Dedifferentiated amniotic fluid mesenchymal stem cell (primary cell): Measurements from ENCODE around the gene GSTT2B.
"Not testable (repeated sequence)": the region's sequence is repeated elsewhere in the genome, so short reads cannot be mapped to it uniquely, and the experiment has no call there.

ENCODE experiments used
- DNase-seq: peaks from one replicate; pipeline ENCODE4 v3.0.0-alpha.2; 2016; ENCODE audit errors: extremely low spot score

GSTT2B gene

DNA sequence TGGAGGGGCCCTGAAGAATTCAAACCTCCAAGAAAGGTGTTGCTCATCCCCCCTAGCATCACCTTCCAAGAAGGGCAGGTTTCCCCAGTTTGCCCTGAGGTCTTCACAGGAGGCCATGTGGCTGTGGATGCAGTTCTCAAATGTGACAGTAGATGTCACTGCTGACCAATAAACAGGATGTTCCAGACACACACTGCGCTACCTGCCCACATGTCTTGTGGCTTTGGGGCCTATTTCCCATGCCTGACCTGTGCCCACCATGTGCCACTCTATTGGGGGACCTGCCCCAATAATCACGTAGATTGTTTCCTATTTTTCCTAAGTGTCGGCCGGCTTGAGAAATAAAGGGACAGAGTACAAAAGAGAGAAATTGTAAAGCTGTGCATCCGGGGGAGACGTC is 23.4 kb upstream of the GSTT2B start:
- DNase-seq = no peak

DNA sequence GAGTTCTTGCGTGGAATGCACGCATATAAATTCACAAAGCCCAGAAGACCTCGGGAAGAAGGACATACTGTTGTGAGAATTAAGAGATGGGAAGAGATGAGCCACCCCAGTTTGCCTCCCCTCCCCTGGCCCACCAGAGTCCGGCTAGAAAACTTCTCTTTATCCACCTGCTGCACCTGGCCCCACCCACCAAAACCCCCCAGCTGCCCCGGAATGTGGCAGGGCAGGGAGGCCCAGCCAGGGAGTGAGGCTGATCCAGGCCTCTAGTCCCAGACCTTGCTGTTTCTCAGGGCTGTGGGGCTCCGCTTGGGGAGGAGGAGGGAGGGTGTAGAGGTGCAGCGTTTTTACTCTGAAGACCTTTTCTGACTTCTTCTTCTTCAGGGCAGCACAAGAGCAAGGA is 19.6 kb upstream of the GSTT2B start:
- not testable (repeated sequence) for DNase-seq

DNA sequence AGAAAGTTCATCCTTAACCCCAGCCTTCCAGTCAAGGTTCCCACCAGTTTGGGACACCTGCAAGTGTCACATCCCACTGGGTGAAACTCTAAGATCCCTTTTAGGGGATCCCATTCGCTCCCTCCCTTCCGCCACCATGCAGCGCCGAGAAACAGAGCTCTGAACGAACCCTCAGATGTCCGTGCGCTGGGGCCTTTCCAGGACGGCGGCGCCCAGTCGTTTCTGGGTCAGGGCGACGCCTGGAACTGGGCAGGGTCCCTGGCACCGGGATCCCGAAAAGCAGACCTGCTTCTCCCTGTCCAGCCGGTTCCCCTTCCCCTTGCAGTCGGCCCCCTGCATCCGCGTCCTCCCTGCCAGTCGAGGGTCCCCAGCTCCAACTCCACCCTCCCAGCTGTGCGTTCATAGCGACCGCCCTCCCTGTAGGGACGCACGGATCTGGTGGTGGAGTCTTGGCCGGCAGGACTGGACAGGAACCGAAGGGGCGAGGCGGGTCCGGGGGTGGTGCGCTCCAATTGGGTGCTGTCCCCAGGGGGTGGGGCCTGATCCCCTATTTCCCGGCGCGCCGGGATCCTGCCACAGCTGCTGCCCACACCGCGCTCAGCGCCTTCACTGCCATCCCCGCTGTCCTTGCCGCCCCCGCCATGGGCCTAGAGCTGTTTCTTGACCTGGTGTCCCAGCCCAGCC is 18.7 kb upstream of the GSTT2B start, which contains the start of gene GSTT2:
TSS of gene GSTT2 (plus strand) at position 578 of the 684 bp plus-strand sequence.
- not testable (repeated sequence) for DNase-seq

DNA sequence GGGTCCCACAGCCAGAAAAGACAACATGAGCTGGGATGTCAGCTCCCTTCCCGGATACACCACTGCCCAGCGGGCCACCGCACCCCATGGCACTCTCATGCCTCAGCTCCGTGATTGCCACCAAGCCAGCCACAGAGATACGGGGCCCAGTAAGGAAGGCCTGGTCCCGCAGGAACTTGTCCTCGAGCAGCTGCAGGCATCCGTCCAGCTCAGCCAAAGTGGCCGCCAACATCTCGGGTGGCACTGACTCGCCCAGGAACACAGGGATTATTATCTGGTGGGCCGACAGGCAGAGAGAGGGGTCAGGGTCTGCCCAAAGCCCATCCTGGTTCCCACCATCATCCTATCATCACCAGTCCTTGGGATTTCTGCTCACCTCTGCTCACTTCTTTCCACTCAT is 16.3 kb upstream of the GSTT2B start:
- DNase-seq = not testable (repeated sequence)

DNA sequence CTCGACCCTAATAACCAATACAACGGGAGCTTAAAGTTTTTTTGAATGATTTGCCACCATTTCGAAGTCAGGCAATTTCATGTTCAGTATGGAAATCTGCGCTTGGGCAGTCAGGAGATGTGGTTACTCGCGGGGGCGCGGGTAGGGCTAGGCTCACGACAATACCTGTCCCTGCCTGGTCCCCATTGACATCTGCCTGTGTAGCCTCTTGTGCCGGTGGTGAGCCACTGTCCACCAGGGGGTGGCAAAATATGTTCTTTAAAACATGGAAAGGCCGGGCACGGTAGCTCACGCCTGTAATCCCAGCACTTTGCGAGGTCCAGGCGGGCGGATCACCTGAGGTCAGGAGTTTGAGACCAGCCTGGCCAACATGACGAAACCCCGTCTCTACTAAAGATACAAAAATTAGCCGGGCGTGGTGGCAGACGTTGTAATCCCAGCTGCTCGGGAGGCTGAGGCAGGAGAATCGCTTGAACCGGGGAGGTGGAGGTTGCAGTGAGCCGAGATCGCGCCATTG is 13.9 kb upstream of the GSTT2B start:
- not testable (repeated sequence) for DNase-seq

DNA sequence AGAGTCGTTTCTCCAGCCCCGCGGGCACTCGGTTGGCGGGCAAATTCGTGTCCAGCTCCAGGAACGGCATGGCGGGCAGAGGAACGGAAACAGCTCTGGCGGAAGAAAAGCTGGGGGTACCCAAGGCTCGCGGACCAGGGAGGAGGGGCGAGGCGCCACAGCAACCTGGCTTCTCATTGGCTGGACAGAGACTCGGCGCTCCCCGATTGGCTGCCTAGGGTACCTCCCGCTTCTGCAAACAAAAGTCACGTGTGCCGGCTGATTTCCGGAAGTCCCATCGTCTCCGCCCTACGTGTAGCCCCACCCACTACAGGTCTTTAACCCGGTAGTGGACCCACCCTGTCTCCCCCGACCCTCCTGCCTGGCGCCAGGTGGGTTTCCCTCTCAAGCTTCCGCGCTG is 13.3 kb upstream of the GSTT2B start, which contains the start of gene DDT:
TSS of gene DDT (minus strand) at position 97 of the 400 bp plus-strand sequence. CDS start at position 70, 27 bp downstream.
- not testable (repeated sequence) for DNase-seq

DNA sequence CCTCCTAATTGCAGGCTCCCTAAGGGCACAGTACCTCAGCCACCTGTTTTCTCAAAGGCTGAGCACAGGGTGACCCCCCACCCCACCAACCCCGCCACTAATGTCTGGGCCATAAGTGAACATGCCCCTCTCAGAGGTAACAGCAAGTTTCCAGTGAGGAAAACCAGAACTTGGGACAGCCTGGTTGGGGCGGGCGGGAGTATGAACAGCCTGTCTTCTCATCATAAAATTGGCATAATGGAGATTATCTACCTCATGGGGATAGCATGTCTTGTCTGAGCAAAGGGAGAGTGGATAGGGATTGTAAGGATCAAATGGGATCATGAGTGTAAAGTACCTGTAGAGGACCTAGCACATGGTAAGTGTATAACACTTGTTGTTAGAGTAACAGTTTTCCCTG is 10.9 kb upstream of the GSTT2B start:
- not testable (repeated sequence) for DNase-seq

DNA sequence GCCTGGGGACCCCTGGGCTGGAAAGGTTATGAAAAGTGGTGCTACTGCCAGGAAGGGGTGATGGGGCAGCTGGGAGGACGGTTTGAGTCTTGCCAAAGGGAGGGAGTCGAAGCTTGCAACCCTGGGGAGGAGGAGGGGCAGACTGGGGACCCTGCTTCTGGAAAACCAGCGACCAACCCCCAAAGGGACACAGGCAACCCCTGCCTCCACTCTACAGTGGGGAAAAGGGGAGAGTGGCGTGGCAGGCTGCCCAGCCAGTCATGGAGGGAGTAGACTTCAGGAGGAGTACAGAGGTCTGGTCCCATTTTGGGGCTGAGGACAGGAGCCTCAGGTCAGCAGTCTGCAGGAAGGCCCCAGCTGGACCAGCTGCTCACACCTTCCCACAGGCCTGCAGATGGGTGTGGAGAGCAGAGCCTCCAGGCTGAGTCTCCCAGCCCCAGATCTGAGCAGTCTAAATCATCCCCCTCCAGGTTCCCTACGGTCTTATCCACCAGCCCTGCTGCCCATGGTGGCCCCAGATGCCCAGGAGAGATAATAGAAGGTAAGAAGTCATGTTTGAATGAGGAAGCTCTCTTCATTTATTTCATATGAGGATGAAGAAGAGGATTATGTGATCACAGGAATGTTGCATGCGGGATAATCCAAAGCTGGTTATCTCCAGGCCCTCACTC is 10.0 kb upstream of the GSTT2B start:
- no peak for DNase-seq

DNA sequence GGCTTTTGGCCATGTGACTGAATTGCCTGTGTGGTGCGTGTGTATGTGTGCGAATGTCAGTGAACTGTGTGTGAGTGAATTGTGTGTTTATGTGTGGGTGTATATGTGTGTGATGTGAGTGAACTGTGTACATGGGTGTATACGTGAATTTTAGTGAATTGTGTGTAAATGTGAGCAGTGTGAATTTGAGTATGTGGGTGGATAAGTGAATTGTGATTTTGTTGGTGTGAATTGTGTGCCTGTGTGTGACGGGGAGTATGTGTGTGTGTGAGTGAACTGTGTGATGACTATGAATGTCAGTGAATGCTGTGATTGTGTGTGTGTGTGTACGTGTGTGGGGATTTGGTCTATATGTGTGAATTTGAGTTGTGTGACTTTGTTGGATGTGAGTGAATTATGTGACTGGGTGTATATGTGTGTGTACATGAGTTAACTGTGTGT is 9.2 kb upstream of the GSTT2B start:
- no peak for DNase-seq

DNA sequence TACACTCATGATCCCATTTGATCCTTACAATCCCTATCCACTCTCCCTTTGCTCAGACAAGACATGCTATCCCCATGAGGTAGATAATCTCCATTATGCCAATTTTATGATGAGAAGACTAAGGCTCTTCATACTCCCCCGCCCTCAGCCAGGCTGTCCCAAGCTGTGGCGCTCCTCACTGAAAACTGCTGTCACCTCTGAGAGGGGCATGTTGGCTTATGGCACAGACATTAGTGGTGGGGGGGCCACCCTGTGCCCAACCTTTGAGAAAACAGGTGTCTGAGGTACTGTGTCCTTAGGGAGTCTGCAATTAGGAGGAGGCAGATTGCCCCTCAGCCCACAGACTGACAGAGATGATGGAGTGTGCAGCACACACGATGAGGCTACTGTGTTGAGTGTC is 8.1 kb upstream of the GSTT2B start:
- no peak for DNase-seq

DNA sequence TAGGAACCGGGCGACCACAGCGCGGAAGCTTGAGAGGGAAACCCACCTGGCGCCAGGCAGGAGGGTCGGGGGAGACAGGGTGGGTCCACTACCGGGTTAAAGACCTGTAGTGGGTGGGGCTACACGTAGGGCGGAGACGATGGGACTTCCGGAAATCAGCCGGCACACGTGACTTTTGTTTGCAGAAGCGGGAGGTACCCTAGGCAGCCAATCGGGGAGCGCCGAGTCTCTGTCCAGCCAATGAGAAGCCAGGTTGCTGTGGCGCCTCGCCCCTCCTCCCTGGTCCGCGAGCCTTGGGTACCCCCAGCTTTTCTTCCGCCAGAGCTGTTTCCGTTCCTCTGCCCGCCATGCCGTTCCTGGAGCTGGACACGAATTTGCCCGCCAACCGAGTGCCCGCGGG is 5.6 kb upstream of the GSTT2B start, which contains the start of gene DDTL:
TSS of gene DDTL (plus strand) at position 321 of the 400 bp plus-strand sequence. CDS start at position 348, 27 bp downstream.
- DNase-seq = not testable (repeated sequence)

DNA sequence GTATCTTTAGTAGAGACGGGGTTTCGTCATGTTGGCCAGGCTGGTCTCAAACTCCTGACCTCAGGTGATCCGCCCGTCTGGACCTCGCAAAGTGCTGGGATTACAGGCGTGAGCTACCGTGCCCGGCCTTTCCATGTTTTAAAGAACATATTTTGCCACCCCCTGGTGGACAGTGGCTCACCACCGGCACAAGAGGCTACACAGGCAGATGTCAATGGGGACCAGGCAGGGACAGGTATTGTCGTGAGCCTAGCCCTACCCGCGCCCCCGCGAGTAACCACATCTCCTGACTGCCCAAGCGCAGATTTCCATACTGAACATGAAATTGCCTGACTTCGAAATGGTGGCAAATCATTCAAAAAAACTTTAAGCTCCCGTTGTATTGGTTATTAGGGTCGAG is 5.1 kb upstream of the GSTT2B start:
- not testable (repeated sequence) for DNase-seq

DNA sequence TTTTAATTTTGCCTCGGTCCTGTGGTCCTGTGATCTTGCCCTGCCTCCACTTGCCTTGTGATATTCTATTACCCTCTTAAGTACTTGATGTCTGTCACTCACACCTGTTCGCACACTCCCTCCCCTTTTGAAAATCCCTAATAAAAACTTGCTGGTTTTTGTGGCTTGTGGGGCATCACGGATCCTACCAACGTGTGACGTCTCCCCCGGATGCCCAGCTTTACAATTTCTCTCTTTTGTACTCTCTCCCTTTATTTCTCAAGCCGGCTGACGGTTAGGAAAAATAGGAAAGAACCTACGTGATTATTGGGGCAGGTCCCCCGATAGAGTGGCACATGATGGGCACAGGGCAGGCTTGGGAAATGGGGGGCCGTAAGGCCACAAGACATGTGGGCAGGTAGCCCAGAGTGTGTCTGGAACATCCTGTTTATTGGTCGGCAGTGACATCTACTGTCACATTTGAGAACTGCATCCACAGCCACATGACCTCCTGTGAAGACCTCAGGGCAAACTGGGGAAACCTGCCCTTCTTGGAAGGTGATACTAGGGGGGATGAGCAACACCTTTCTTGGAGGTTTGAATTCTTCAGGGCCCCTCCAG is 4.6 kb downstream of the GSTT2B start:
- peak; percentile 56 for DNase-seq

DNA sequence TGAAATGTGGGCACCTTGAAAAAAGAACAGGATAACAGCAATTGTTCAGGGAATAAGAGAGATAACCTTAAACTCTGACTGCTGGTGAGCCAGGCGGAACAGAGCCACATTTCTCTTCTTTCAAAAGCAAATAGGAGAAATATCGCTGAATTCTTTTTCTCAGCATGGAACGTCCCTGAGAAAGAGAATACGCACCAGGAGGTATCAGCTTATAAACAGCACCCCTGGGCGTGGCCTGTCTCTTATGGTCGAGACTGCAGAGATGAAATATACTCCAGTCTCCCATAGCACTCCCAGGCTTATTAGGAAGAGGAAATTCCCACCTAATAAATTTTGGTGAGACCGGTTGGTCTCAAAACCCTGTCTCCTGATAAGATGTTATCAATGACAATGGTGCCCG is 5.1 kb downstream of the GSTT2B start:
- not testable (repeated sequence) for DNase-seq

DNA sequence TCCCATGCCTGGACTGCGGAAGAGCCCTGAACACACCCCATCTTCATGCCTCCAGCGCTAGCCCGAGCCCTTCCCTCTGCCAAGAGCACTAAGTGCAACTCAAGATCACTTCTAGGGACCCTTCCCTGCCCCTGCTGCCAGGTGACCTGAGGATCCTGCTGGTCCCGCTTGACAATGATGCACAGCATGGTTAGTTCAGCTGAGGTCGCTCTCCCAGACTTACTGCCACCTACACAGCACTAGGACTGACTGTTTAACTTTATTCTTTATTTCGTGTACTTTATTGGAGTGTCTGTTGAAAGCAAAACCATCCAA is 6.0 kb downstream of the GSTT2B start:
- not testable (repeated sequence) for DNase-seq

DNA sequence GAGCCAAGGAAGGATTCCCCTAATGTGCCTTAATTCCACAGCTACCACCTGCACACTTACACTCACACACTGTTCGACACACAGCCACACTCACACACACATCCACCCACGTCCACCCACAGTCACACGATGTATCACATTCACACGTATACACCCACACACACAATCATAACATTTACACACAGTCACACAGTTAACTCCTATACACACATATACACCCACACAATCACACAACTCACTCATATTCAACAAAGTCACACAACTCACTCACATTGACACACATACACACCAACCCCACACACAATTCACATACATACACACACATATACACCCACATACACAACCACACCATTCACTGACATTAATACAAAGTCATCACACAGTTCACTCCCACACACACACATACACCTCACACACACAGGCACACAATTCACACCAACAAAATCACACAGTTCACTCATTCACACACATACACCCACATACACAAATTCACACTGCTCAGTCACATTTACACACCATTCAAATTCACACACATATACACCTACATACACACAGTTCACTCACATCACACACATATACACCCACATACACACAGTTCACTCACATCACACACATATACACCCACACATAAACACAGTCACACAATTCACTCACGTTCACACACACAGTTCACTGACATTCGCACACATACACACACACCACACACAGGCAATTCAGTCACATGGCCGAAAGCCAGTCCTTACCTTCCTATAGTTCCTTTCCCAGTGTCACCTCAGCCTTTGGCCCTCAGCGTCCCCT is 6.6 kb downstream of the GSTT2B start:
- not testable (repeated sequence) for DNase-seq

DNA sequence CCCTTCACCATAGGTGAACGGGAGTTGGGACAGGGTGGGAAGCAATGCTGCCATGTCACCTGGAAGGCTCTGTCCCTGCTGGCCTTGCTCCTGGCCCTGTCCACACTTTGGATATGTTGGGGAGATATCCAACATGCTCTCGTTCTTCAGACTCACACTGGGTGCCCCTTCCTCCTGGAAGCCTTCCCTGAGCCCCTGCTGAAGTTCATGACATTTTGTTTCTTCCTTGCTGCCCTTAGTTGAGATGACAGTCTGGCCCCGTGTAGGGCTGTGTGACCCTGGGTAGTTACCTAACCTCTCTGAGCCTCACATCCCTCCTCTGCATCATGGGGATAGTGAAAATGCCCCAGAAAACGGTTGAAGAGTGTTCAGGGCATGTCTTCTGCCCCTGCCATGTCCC is 7.5 kb downstream of the GSTT2B start:
- not testable (repeated sequence) for DNase-seq

DNA sequence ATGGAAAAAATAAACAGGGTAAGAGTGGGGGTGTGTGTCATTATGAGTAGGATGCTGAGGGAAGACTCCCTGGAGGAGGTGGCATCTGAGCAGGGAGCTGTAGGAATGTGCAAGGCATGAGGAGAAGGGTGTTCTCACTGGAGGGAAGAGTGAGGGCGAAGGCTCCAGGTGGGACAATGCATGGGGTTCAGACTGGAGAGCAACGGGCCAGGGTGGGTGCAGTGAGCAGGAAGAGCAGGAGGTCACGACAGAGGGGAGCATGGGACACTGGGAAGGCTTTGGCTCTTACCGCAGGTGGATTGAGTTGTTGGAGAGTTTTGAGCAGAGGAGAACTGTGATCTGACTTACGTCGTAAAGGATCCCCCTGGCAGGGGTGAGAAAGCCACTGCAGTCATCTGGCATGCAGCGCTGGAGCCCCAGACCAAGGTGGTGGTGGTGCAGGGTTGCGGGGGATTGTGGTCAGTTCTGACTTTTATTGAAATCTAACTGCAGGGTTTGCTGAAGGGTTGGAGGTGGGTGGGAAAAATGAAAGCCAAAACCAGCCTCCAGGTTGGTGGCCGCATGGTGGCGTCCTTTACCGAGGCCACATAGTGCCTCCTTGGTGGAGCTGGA is 8.1 kb downstream of the GSTT2B start:
- not testable (repeated sequence) for DNase-seq

DNA sequence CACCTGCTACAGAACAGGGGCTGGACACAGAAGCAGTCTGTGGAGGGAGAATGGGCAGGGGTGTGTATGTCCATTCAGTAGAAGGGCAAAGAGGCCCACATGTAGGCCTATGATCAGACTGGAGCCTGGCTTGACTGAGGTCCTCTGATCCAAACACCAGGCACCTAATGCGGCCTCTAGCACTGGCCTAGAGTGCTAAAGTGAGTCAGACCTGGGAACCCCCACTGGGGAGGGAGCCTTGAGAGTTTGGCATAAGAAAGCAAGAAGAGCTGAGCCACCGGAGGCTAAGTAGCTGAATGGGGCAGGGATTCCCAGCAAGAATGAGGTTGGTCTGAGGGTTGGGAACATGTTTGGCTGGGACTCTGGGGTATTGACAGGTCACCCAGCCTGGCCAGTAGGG is 9.6 kb downstream of the GSTT2B start:
- not testable (repeated sequence) for DNase-seq

DNA sequence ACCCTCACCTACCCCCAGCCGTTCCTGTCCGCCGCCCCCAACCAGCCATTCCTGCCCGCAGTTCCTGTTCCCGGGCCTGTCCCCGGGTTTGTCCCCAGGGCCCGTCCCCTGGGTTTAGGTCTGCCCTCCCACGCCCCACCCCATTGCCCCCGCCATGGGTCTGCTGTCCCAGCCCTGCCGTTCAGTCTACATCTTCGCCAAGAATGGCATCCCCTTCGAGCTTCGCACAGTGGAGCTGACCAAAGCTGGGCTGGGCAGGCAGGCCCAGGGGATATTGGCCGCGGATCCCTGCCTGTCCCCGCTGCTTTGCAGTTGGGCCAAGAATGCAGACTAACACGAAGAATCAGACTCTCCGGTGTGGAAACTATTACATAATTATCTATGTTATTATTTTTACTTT is 11.2 kb downstream of the GSTT2B start:
- not testable (repeated sequence) for DNase-seq

DNA sequence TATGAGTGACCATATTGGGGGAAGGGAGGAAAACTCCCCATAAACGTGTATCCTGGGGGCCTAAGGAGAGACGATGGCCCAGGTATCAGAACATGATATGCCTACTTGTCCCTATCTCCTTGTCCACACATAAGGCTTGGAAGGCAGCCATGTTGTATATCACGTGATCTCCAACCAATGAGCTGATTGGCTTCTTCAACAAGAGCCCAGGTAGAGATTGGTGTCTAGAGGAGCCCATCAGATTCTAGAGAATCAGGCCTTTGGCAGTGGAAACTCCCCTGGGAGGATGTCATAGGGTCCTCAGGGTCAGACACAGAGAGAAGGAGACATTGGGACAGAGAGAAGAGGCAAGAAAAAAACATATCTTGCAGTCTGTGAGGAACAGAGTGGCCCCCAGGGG is 13.6 kb downstream of the GSTT2B start:
- not testable (repeated sequence) for DNase-seq
